ENCODE results near the gene FAM117A.

GRCh38 chr17:49748223-49748622 lies 15.7 kb downstream of the FAM117A start:
- no peak for TF ChIP-seq CTCF (IDR thresholded peaks at IDR 0.05)
- no peak for TF ChIP-seq POLR2A (IDR thresholded peaks at IDR 0.05)
- TF ChIP-seq POLR2AphosphoS5 (IDR thresholded peaks at IDR 0.05), result no peak
